ENCODE measurements around the gene CHI3L1.

DNA sequence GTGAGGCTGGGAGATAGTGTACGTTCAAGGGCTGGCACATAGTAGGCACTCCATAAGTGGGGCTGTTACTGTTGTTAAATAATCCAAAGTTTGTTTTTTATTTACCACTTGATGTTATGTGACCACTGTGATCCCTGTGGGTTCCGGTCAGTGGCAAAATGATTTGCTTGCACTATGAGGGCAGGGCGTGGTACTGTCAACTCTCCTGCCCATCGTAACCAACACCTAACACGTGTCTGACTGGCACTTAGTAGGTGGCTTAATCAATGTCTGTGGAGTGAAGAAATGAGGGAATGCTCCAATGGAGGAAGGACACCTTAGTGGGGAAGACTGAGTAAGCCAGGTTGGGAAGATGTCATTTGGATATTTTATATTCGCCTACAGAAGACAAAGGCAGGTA is 44.4 kb downstream of the CHI3L1 start:
- TF ChIP-seq SUZ12 (IDR thresholded peaks at IDR 0.05; ENCODE audit: extremely low read depth, insufficient read depth, insufficient read length) = no peak
- TF ChIP-seq YY1 (IDR thresholded peaks at IDR 0.05; ENCODE audit: insufficient read depth, insufficient read length) = no peak
